ENCODE measurements around the gene C7orf57. TPM values are rescaled to one million over a fixed set of nuclear protein-coding genes. Genes with fewer than 3 reads are reported as not detected.

C7orf57 gene
- total and polyA plus RNA-seq, 2 donors (not counting 1 experiment from before 2014, with no cell fraction given): not detected

DNA sequence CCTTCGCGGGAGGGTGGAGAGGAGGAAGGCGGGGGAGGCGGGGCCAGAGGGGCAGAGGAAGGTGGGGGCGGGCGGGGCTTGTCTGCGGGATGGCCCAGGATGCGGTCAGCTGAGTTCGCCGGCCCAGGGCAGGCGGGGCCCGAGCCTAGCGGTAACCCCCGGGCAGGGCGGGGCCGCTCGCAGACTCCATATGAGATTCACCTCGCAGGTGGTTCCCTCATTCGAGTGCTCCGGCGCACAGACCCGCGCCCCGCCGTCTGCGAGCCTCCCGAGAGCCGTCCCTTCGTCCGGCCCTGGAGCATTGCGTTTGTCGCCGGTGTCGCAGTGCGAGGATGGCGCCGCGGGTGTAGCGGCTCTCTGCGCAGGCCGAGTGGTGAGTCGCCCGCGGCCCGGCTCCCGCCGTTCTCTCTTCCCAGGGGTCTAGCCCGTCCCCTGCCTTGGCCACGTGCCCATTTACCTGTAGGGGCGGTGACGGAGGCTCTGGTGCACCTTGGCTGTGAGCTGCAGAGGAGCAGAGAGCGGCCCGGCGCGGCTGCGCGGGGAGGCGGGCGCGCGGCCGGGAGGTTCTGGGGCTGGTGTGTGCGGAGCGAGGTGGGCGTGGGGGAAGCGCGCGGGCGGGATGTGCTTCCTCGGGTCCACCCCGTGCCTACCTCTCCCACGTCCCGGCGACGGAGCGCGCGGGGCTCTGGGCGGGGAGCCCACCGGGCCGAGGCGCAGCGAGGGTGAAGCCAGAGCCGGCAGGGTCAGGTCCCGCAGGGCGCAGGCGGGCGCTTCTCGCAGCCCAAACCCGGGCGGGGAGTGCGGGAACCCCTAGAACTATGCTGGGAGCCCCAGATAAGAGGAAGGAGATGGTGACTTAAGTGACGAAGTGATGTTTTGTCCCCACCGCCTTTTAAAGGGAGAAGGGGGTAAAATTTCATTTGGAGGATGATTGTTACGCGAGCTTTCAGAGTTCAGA, 54.0 kb downstream of the C7orf57 start, which contains the start of gene UPP1:
TSS of gene UPP1 (plus strand) at position 220 of the 958 bp plus-strand sequence. CDS start 5,519 bp downstream, outside the sequence.
- ATAC-seq (ENCODE audit: low read depth): peak; percentile 77
- Mint-ChIP-seq H3K9me3 (ENCODE audit: insufficient read depth) (no peaks in the 10 kb centered on the region), H3K27me3 (no peaks in the 10 kb centered on the region), H3K4me1 (peaks cover 43% of the 10 kb centered on the region), H3K27ac (peak within 1 kb of the TSS; percentile 82), H3K4me3 (peak within 1 kb of the TSS; percentile 94)
- H3K27me3 ChIP-seq (replicated peaks in 1 of 4; ENCODE audit: control extremely low read depth in 1 of 4, control insufficient read depth in 3 of 4, insufficient read depth in 4 of 4, low read length in 3 of 4): no peaks in the 10 kb centered on the region
- CTCF ChIA-PET: interaction anchor here (1.2 to 2.4 kb wide), 5 partner anchors 9 to 151 kb away, joined by 3 to 14 read pairs (median 5); no protein-coding TSS in a partner anchor
- no peaks in the 10 kb centered on the region for H3K36me3 ChIP-seq (replicated peaks in 1 of 2; ENCODE audit: control extremely low read depth in 1 of 2, control insufficient read depth in 1 of 2, extremely low read depth in 1 of 2, insufficient read depth in 2 of 2, low read length in 1 of 2)
- no peak for TF ChIP-seq EZH2 (IDR thresholded peaks at IDR 0.05; ENCODE audit: borderline replicate concordance, insufficient read depth, low read depth, low read length, poor library complexity, severe bottlenecking)
- TF ChIP-seq, protein P1, sequence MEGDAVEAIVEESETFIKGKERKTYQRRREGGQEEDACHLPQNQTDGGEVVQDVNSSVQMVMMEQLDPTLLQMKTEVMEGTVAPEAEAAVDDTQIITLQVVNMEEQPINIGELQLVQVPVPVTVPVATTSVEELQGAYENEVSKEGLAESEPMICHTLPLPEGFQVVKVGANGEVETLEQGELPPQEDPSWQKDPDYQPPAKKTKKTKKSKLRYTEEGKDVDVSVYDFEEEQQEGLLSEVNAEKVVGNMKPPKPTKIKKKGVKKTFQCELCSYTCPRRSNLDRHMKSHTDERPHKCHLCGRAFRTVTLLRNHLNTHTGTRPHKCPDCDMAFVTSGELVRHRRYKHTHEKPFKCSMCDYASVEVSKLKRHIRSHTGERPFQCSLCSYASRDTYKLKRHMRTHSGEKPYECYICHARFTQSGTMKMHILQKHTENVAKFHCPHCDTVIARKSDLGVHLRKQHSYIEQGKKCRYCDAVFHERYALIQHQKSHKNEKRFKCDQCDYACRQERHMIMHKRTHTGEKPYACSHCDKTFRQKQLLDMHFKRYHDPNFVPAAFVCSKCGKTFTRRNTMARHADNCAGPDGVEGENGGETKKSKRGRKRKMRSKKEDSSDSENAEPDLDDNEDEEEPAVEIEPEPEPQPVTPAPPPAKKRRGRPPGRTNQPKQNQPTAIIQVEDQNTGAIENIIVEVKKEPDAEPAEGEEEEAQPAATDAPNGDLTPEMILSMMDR (IDR thresholded peaks at IDR 0.05): no peak
- 2% methylated on average over 81 of the region's 96 CpGs for WGBS (ENCODE audit: insufficient coverage)
- intact Hi-C loops (cut with micrococcal nuclease): loop anchor here (5.0 kb wide), 3 partner anchors 152 to 837 kb away; no protein-coding TSS in a partner anchor
- H3K9me3 ChIP-seq (ENCODE audit: control extremely low read depth in 1 of 3, control insufficient read depth in 2 of 3, insufficient read depth in 1 of 3, low read length in 2 of 3): peaks cover 0 to 6% (median 0%) of the 10 kb centered on the region in 3 donors
- no peaks in the 10 kb centered on the region for H4K20me1 ChIP-seq (ENCODE audit: control insufficient read depth, insufficient read depth, low read length, poor library complexity, severe bottlenecking)
- peak within 1 kb of the TSS; percentile 96 for H2AFZ ChIP-seq (ENCODE audit: insufficient read depth, low read depth, low read length, poor library complexity, severe bottlenecking)
- H3K9ac ChIP-seq (ENCODE audit: low read length): peak within 1 kb of the TSS; percentile 84
- H3K4me1 ChIP-seq (ENCODE audit: control insufficient read depth in 2 of 2, insufficient read depth in 2 of 2, low read length in 2 of 2): peaks cover 15 to 40% of the 10 kb centered on the region in 2 donors
- H3K4me3 ChIP-seq (ENCODE audit: control extremely low read depth in 1 of 5, extremely low read depth in 1 of 5, insufficient read depth in 1 of 5, low read depth in 2 of 5, low read length in 4 of 5): peak within 1 kb of the TSS; percentile 71 to 82 (median 76)
- POLR2A ChIA-PET: interaction anchor here (0.6 to 1.0 kb wide), 2 partner anchors 21 to 97 kb away, joined by 3 read pairs; no protein-coding TSS in a partner anchor
- H3K27ac ChIP-seq (ENCODE audit: low read length in 2 of 2): peak within 1 kb of the TSS; percentile 56 to 73
- H3K79me2 ChIP-seq (ENCODE audit: control insufficient read depth, insufficient read depth, low read length): no peaks in the 10 kb centered on the region
- H3K4me2 ChIP-seq (replicated peaks; ENCODE audit: low read depth, low read length, poor library complexity, severe bottlenecking): peak within 1 kb of the TSS; percentile 99
- DNase-seq: peak; percentile 90
